Common myeloid progenitor, CD34-positive (primary cell): ENCODE data around the gene PANK3.
"Not testable (repeated sequence)": the region's sequence is repeated elsewhere in the genome, so short reads cannot be mapped to it uniquely, and the experiment has no call there.

Source experiments
- CTCF ChIA-PET: fragments of 350-600 bp; sonication (Branson Sonifier 250); formaldehyde crosslinking; loops from one replicate; lab custom pipeline; 2021; ENCODE audit warnings: antibody characterized with exemption; lab: Charles Lee
- POLR2A ChIA-PET: fragments of 350-600 bp; sonication (Branson Sonifier 250); formaldehyde crosslinking; loops from one replicate; lab custom pipeline; 2021; ENCODE audit warnings: antibody characterized with exemption; lab: Charles Lee
- DNase-seq, 3 donors: peaks; one replicate each; pipeline versions ENCODE4 v3.0.0 to v3.0.0-alpha.2; 2013
- H3K27ac ChIP-seq, 2 experiments: 1 replicate in 1 of 2; 2 replicates in 1 of 2; pipeline ENCODE4 v1.7.0; 2013; ENCODE audit warnings: inconsistent platforms in 2 of 2, low read length in 2 of 2, mild to moderate bottlenecking in 2 of 2, low read depth in 1 of 2, moderate library complexity in 1 of 2; ENCODE audit not compliant: severe bottlenecking in 2 of 2, insufficient read depth in 1 of 2, poor library complexity in 1 of 2
- H3K27me3 ChIP-seq, 5 experiments: replicated peaks in 2 of 5; 1 replicate in 3 of 5; 2 replicates in 2 of 5; pipeline versions ENCODE4 v1.6.1 to v1.7.0; 2013; ENCODE audit warnings: low read length in 4 of 5, mild to moderate bottlenecking in 2 of 5, moderate library complexity in 2 of 5, inconsistent platforms in 1 of 5; ENCODE audit not compliant: insufficient read depth in 5 of 5, control insufficient read depth in 4 of 5
- H3K36me3 ChIP-seq, 4 experiments: 1 replicate in 2 of 4; 2 replicates in 2 of 4; pipeline versions ENCODE4 v1.6.1 to v1.7.0; 2013; ENCODE audit warnings: low read length in 3 of 4, control low read depth in 1 of 4, mild to moderate bottlenecking in 1 of 4; ENCODE audit not compliant: control insufficient read depth in 4 of 4, insufficient read depth in 4 of 4
- H3K4me1 ChIP-seq, 4 experiments: 1 replicate in 3 of 4; 2 replicates in 1 of 4; pipeline versions ENCODE4 v1.6.1 to v1.7.1; 2013; ENCODE audit warnings: low read length in 3 of 4, mild to moderate bottlenecking in 3 of 4, control low read depth in 1 of 4, inconsistent platforms in 1 of 4, moderate library complexity in 1 of 4; ENCODE audit not compliant: control insufficient read depth in 4 of 4, insufficient read depth in 4 of 4; ENCODE audit errors: control extremely low read depth in 1 of 4
- H3K4me3 ChIP-seq, 7 experiments: 1 replicate in 4 of 7; 2 replicates in 3 of 7; pipeline versions ENCODE4 v1.5.1 to v1.7.0; 2013; ENCODE audit warnings: mild to moderate bottlenecking in 7 of 7, low read length in 6 of 7, moderate library complexity in 6 of 7, inconsistent platforms in 2 of 7, low read depth in 2 of 7, control low read depth in 1 of 7; ENCODE audit not compliant: insufficient read depth in 4 of 7, control insufficient read depth in 1 of 7; ENCODE audit errors: extremely low read depth in 1 of 7
- H3K9me3 ChIP-seq, 5 experiments: 1 replicate in 4 of 5; 2 replicates in 1 of 5; pipeline versions ENCODE4 v1.6.1 to v1.7.1; 2013; ENCODE audit warnings: low read length in 4 of 5, mild to moderate bottlenecking in 2 of 5, inconsistent platforms in 1 of 5, low read depth in 1 of 5, moderate library complexity in 1 of 5; ENCODE audit not compliant: control insufficient read depth in 4 of 5, insufficient read depth in 2 of 5; ENCODE audit errors: control extremely low read depth in 1 of 5
- WGBS: methylation state at CpG from one replicate; pipeline ENCODE4 v1.1.5; 2013; ENCODE audit not compliant: insufficient coverage; 5-methylcytosine and 5-hydroxymethylcytosine counted together

PANK3 gene

GRCh38 chr5:168583742-168584482, 4.7 kb upstream of the PANK3 start:
- Histone ChIP-seq H3K36me3 (no peaks in the 10 kb centered on the region), H3K9me3 (peaks cover 0 to 2% (median 0%) of the 10 kb centered on the region in 5 experiments), H3K4me1 (peaks cover 10 to 38% (median 28%) of the 10 kb centered on the region in 4 experiments), H3K27ac (peak overlapping the region in 1 of 2 experiments; percentile 70), H3K27me3 (no peaks in the 10 kb centered on the region), H3K4me3 (no peak overlapping the region)
- POLR2A ChIA-PET = no interaction called here
- CTCF ChIA-PET = no interaction called here
- peak; percentile 22 to 70 (median 53) for DNase-seq
- WGBS = 20% methylated on average over 1 of the region's 2 CpGs

- H3K36me3 ChIP-seq, DNase-seq, CTCF ChIA-PET, POLR2A ChIA-PET, H3K9me3 ChIP-seq, H3K4me3 ChIP-seq, H3K27ac ChIP-seq, H3K27me3 ChIP-seq: not testable (repeated sequence)
- 100% methylated on average over 1 of the region's 7 CpGs for WGBS
- peaks cover 20 to 52% (median 39%) of the 10 kb centered on the region in 4 experiments for H3K4me1 ChIP-seq
Measured at GRCh38 chr5:168580814-168581469, 1.8 kb upstream of the PANK3 start.

- 85% methylated on average over 2 of the region's 3 CpGs for WGBS
- Histone ChIP-seq H3K27ac (peak overlapping the region; percentile 50 to 68), H3K4me3 (peak overlapping the region in 6 of 7 experiments; percentile 45 to 98 (median 78)), H3K36me3 (peaks cover 0 to 8% (median 0%) of the 10 kb centered on the region in 4 experiments), H3K27me3 (no peaks in the 10 kb centered on the region), H3K9me3 (peaks cover 0 to 2% (median 0%) of the 10 kb centered on the region in 5 experiments), H3K4me1 (peaks cover 14 to 44% (median 36%) of the 10 kb centered on the region in 4 experiments)
- POLR2A ChIA-PET = no interaction called here
- CTCF ChIA-PET = no interaction called here
- no peak for DNase-seq
Measured at GRCh38 chr5:168580227-168580508, 1.0 kb upstream of the PANK3 start.

GRCh38 chr5:168579488-168580226, 489 bp upstream of the PANK3 start:
- Histone ChIP-seq H3K9me3 (peaks cover 0 to 2% (median 0%) of the 10 kb centered on the region in 5 experiments), H3K27me3 (no peaks in the 10 kb centered on the region), H3K36me3 (peaks cover 0 to 8% (median 0%) of the 10 kb centered on the region in 4 experiments), H3K4me1 (peaks cover 14 to 39% (median 32%) of the 10 kb centered on the region in 4 experiments), H3K4me3 (peak overlapping the region; percentile 76 to 98 (median 95)), H3K27ac (peak overlapping the region; percentile 68 to 91)
- CTCF ChIA-PET = no interaction called here
- POLR2A ChIA-PET = no interaction called here
- WGBS = 2% methylated on average over 51 of the region's 52 CpGs
- DNase-seq = peak; percentile 99 to 100 (median 99)

GRCh38 chr5:168578006-168578405, 1.2 kb downstream of the PANK3 start:
- Histone ChIP-seq H3K4me1 (peaks cover 14 to 25% (median 21%) of the 10 kb centered on the region in 4 experiments), H3K27ac (peak overlapping the region; percentile 68 to 91), H3K27me3 (no peaks in the 10 kb centered on the region), H3K36me3 (peaks cover 0 to 13% (median 1%) of the 10 kb centered on the region in 4 experiments), H3K4me3 (peak overlapping the region in 6 of 7 experiments; percentile 76 to 98 (median 96)), H3K9me3 (peaks cover 0 to 2% (median 0%) of the 10 kb centered on the region in 5 experiments)
- DNase-seq = peak in 1 of 3 donors; percentile 12
- ChIA-PET CTCF (no interaction called here), POLR2A (no interaction called here)
- no CpG with 5 or more reads among the region's 3 CpGs for WGBS

- Histone ChIP-seq H3K9me3 (no peaks in the 10 kb centered on the region), H3K4me3 (no peak overlapping the region), H3K27ac (no peak overlapping the region), H3K36me3 (peaks cover 0 to 13% (median 1%) of the 10 kb centered on the region in 4 experiments), H3K27me3 (no peaks in the 10 kb centered on the region), H3K4me1 (peaks cover 14 to 25% (median 21%) of the 10 kb centered on the region in 4 experiments)
- ChIA-PET CTCF (no interaction called here), POLR2A (no interaction called here)
- DNase-seq = no peak
- 100% methylated on average over 1 of the region's 7 CpGs for WGBS
Measured at GRCh38 chr5:168575391-168576372, 3.5 kb downstream of the PANK3 start.
